ENCODE measurements around the gene ANKRD53.
"Not testable (repeated sequence)": the region's sequence is repeated elsewhere in the genome, so short reads cannot be mapped to it uniquely, and the experiment has no call there.

ANKRD53 gene

DNA sequence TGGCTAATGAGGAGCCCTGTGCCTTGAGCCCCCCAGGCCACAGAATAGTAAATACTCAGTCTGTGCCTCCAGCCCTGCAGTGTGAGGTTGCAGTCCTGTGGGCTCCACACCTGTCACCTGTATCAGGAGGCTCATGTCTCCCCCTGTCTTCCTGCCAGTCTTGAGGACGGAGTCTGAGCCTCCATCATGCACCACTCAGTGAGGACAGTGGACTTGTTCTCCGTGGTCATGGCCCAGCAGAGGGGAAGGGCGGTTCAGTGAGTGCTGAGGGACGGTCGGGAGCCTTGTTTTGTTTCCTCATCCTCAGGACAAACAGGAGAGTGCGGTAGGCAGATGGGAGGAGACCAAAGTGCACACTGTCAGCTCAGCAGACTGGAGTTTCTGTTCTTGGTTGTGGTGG lies 33.4 kb downstream of the ANKRD53 start:
- not testable (repeated sequence) for DNase-seq (ENCODE audit: low spot score)

DNA sequence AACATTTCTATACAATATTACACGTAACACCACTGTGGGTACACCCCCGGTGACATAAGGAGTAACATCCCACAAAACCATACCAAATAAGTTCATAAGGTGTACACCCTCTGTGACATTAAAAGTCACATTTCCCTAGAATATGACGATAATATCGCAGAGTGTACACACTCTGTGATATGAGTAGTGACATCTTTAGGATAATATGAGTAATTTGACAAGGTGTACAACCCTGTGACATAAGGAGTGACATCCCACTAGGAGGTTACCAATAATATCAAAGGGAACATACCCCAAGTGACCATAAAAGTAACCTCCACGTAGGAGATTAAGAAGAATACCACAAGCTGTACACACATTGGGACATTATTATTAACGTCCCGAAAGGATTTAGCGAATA lies 40.2 kb downstream of the ANKRD53 start:
- DNase-seq (ENCODE audit: low spot score) = no peak

DNA sequence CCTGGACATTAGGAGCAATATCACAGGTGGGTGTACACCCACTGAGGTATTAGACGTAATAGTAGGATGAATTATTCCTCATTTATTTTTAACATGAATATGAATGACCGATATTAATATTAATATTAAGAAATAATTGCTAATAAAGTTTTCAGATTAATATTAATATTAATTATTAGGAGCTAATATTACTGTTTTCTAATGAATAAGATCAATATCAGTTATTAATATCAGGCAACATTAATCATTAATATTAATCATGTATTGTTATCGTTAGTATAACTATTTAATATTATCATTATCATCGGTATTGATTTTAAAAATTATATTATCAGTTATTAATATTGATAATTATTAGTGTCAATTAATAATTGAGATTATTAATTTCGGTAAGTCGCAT lies 41.6 kb downstream of the ANKRD53 start:
- DNase-seq (ENCODE audit: low spot score) = not testable (repeated sequence)

DNA sequence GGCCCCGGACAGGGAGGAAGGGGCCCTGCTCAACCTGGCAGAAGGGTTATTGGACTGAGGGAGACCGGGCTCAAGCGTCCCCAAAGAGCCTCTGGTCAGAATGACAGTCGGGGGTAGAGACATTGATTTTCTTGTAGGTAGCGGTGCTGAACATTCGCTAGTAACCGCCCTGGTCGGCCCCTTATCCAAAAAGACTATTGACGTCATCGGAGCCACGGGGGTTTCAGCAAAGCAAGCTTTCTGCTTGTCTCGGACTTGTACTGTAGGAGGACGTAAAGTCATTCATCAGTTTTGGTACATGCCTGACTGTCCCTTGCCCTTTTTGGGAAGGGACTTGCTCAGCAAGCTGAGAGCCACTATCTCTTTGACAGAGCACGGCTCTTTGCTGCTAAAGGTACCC lies 43.0 kb downstream of the ANKRD53 start:
- not testable (repeated sequence) for DNase-seq (ENCODE audit: low spot score)

DNA sequence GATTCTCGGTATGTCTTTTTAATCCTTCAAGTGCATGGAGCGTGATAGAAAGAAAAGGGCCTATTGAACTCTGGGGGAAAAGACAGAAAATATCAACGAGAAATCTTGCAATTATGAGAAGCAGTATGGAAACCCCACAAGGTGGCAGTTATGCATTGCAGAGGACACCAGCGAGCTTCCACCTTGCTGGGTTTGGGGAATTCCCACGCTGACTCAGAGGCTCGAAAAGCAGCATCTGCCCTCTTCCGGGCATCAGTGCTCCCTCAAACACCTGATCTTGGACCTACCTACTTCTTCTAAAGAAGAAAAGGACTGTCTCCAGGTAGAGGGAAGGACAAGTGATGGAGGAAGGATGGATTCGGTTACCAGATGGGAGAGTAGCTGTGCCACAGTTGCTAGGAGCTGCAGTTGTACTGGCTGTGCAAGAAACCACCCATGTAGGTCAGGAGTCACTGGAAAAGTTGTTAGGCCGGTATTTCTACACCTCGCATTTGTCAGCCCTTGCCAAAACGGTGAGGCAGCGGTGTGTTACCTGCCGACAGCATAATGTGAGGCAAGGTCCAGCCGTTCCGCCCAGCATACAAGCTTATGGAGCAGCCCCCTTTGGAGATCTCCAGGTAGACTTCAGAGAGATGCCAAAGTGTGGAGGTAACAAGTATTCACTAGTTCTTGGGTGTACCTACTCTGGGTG lies 45.3 kb downstream of the ANKRD53 start:
- DNase-seq (ENCODE audit: low spot score) = not testable (repeated sequence)
